Measurements from ENCODE around the gene PLXDC2.

Gene PLXDC2

GRCh38 chr10:19862811-19863515, 46.7 kb downstream of the PLXDC2 start:
- no peak for DNase-seq

GRCh38 chr10:19865676-19866075, 49.4 kb downstream of the PLXDC2 start:
- no peak for DNase-seq

GRCh38 chr10:19869370-19869769, 53.1 kb downstream of the PLXDC2 start:
- no peak for DNase-seq

GRCh38 chr10:19872504-19873271, 56.5 kb downstream of the PLXDC2 start:
- no peak for DNase-seq

- no peak for DNase-seq
Measured at GRCh38 chr10:19874190-19874589, 58.0 kb downstream of the PLXDC2 start.

- DNase-seq, result no peak
Measured at GRCh38 chr10:19874791-19875190, 58.6 kb downstream of the PLXDC2 start.

GRCh38 chr10:19876570-19876969, 60.3 kb downstream of the PLXDC2 start:
- no peak for DNase-seq

GRCh38 chr10:19877466-19878255, 61.4 kb downstream of the PLXDC2 start:
- DNase-seq, result no peak

- no peak for DNase-seq
Measured at GRCh38 chr10:19882621-19883020, 66.4 kb downstream of the PLXDC2 start.

GRCh38 chr10:19888061-19888660, 71.9 kb downstream of the PLXDC2 start:
- DNase-seq, result no peak

GRCh38 chr10:19889256-19889655, 73.0 kb downstream of the PLXDC2 start:
- DNase-seq, result no peak

GRCh38 chr10:19891429-19891828, 75.2 kb downstream of the PLXDC2 start:
- DNase-seq, result no peak

- DNase-seq, result no peak
Measured at GRCh38 chr10:19892270-19892669, 76.0 kb downstream of the PLXDC2 start.

- no peak for DNase-seq
Measured at GRCh38 chr10:19892677-19893076, 76.4 kb downstream of the PLXDC2 start.

GRCh38 chr10:19895500-19895899, 79.3 kb downstream of the PLXDC2 start:
- DNase-seq, result no peak

GRCh38 chr10:19902456-19902855, 86.2 kb downstream of the PLXDC2 start:
- DNase-seq, result no peak

GRCh38 chr10:19904202-19904661, 88.0 kb downstream of the PLXDC2 start:
- no peak for DNase-seq

GRCh38 chr10:19906108-19906791, 90.0 kb downstream of the PLXDC2 start:
- no peak for DNase-seq

GRCh38 chr10:19908991-19909696, 92.9 kb downstream of the PLXDC2 start:
- no peak for DNase-seq

- DNase-seq, result no peak
Measured at GRCh38 chr10:19911886-19912285, 95.7 kb downstream of the PLXDC2 start.

GRCh38 chr10:19913987-19914386, 97.8 kb downstream of the PLXDC2 start:
- no peak for DNase-seq

- no peak for DNase-seq
Measured at GRCh38 chr10:19915125-19915524, 98.9 kb downstream of the PLXDC2 start.
